Endothelial cell of umbilical vein (primary cell): ENCODE measurements around the gene ILKAP. TPM values are rescaled to one million over a fixed set of nuclear protein-coding genes. Genes with fewer than 3 reads are reported as not detected.

Source experiments
- BruUV-seq: library from RNA; stranded (reverse); fragments of 400-500 nt; replicated peaks from 2 replicates; lab custom pipeline; 2021; lab: Mats Ljungman, UMichigan
- CTCF ChIA-PET: fragments of 300-600, 350-600 bp; sonication (Branson Sonifier 250); formaldehyde crosslinking; loops from one replicate; lab custom pipeline; 2021; ENCODE audit warnings: antibody characterized with exemption, inconsistent platforms; lab: Charles Lee
- POLR2A ChIA-PET: fragments of 300-600, 350-600 bp; sonication (Branson Sonifier 250); formaldehyde crosslinking; loops from one replicate; lab custom pipeline; 2021; ENCODE audit warnings: antibody characterized with exemption, inconsistent platforms; lab: Charles Lee
- DNase-seq: peaks from one replicate; pipeline ENCODE4 v3.0.0-alpha.2; 2011; ENCODE audit warnings: low read depth, low spot score
- FAIRE-seq: peaks from 2 replicates; lab custom pipeline; 2011; peaks lifted over from hg19 to GRCh38; lab: Jason Lieb, UNC
- H2AFZ ChIP-seq: 2 replicates; pipeline ENCODE4 v1.6.0; 2012; ENCODE audit warnings: low read depth, low read length, control low read depth, inconsistent platforms
- H3K27ac ChIP-seq: 2 replicates; pipeline ENCODE4 v1.5.1; 2011; ENCODE audit warnings: low read depth, mild to moderate bottlenecking, control low read depth, low read length, moderate library complexity; ENCODE audit not compliant: insufficient read depth
- H3K27me3 ChIP-seq, 2 experiments: 2 replicates each; pipeline versions ENCODE4 v1.6.0 to v1.6.1; 2011; ENCODE audit warnings: low read length in 2 of 2, mixed read lengths in 1 of 2; ENCODE audit not compliant: control insufficient read depth in 2 of 2, insufficient read depth in 2 of 2
- H3K36me3 ChIP-seq, 2 experiments: 2 replicates in 1 of 2; 3 replicates in 1 of 2; pipeline ENCODE4 v1.5.1; 2011; ENCODE audit warnings: low read length in 2 of 2, mild to moderate bottlenecking in 1 of 2, moderate library complexity in 1 of 2; ENCODE audit not compliant: control insufficient read depth in 2 of 2, insufficient read depth in 2 of 2; ENCODE audit errors: extremely low read depth in 1 of 2
- H3K4me1 ChIP-seq: 3 replicates; pipeline ENCODE4 v1.5.1; 2011; ENCODE audit warnings: mild to moderate bottlenecking, low read length; ENCODE audit not compliant: control insufficient read depth, insufficient read depth; ENCODE audit errors: extremely low read depth
- H3K4me2 ChIP-seq: 2 replicates; pipeline ENCODE4 v1.6.1; 2011; ENCODE audit warnings: low read length, control low read depth, mixed read lengths; ENCODE audit not compliant: insufficient read depth
- H3K4me3 ChIP-seq, 3 experiments: fragments of 200-600 bp in 1 of 3; sonication (generic), shearing (Covaris generic) in 1 of 3; replicated peaks in 1 of 3; 2 replicates each; pipeline ENCODE4 v1.5.1; 2011 to 2016; ENCODE audit warnings: control low read depth in 3 of 3, low read length in 3 of 3, mild to moderate bottlenecking in 2 of 3, inconsistent platforms in 1 of 3, low read depth in 1 of 3, moderate library complexity in 1 of 3; ENCODE audit not compliant: insufficient read depth in 1 of 3
- H3K79me2 ChIP-seq: 2 replicates; pipeline ENCODE4 v1.6.0; 2012; ENCODE audit warnings: low read length, inconsistent platforms; ENCODE audit not compliant: control insufficient read depth, insufficient read depth
- H3K9ac ChIP-seq: replicated peaks from 2 replicates; pipeline ENCODE3; 2011; ENCODE audit warnings: low read length, control low read depth; ENCODE audit not compliant: insufficient read depth; ENCODE audit errors: extremely low read depth
- H3K9me1 ChIP-seq: replicated peaks from 3 replicates; pipeline ENCODE4 v1.6.0; 2011; ENCODE audit warnings: mild to moderate bottlenecking, low read length; ENCODE audit not compliant: control insufficient read depth, insufficient read depth; ENCODE audit errors: extremely low read depth
- H3K9me3 ChIP-seq: replicated peaks from 2 replicates; pipeline ENCODE4 v1.5.1; 2012; ENCODE audit warnings: low read length, inconsistent platforms; ENCODE audit not compliant: control insufficient read depth, insufficient read depth
- H4K20me1 ChIP-seq: replicated peaks from 2 replicates; pipeline ENCODE3; 2011; ENCODE audit warnings: mild to moderate bottlenecking, low read length; ENCODE audit not compliant: control insufficient read depth, insufficient read depth; ENCODE audit errors: extremely low read depth
- EZH2 ChIP-seq: IDR thresholded peaks from 2 replicates; pipeline ENCODE4 v1.6.1; 2012; ENCODE audit warnings: borderline replicate concordance, low read depth, mild to moderate bottlenecking, moderate library complexity, low read length, inconsistent platforms; ENCODE audit not compliant: severe bottlenecking
- FOS ChIP-seq: IDR thresholded peaks from 2 replicates; pipeline ENCODE4 v1.6.1; 2011; ENCODE audit warnings: mild to moderate bottlenecking, low read length, moderate library complexity, borderline replicate concordance; ENCODE audit not compliant: insufficient read depth
- GATA2 ChIP-seq: IDR thresholded peaks from 2 replicates; pipeline ENCODE4 v1.7.0; 2011; ENCODE audit warnings: low read depth, mild to moderate bottlenecking, moderate library complexity, mixed read lengths, low read length; ENCODE audit not compliant: insufficient read length, insufficient read depth
- JUN ChIP-seq: IDR thresholded peaks from 2 replicates; pipeline ENCODE4 v1.6.1; 2011; ENCODE audit warnings: borderline replicate concordance, low read depth; ENCODE audit not compliant: insufficient read length, insufficient read depth
- MYC ChIP-seq: IDR thresholded peaks from one replicate; pipeline ENCODE4 v1.6.1; 2011; ENCODE audit warnings: mild to moderate bottlenecking, low read depth, low read length
- POLR2A ChIP-seq: IDR thresholded peaks from 2 replicates; pipeline ENCODE4 v1.6.1; 2012; ENCODE audit warnings: low read depth, mild to moderate bottlenecking, control low read depth, low read length
- POLR2AphosphoS5 ChIP-seq: IDR thresholded peaks from 2 replicates; pipeline ENCODE4 v1.6.1; 2012; ENCODE audit warnings: low read depth, mild to moderate bottlenecking, control low read depth, low read length, moderate library complexity; ENCODE audit not compliant: insufficient read depth
- dilution Hi-C: fragments of 300-500 bp; cut with MboI; formaldehyde crosslinking; loops from one replicate; pipeline ENCODE4 v1.15.0; 2019; ENCODE audit warnings: low sequenced_read_pairs; ENCODE audit not compliant: extremely low pct_ligation_motif_present
- intact Hi-C: fragments of 100-400 bp; cut with micrococcal nuclease; formaldehyde crosslinking; loops from one replicate; pipeline ENCODE4 v1.10.0; 2022
- polyA plus RNA-seq, 4 experiments: library from polyadenylated mRNA; depleted of rRNA in 3 of 4; stranded (reverse) in 3 of 4; unstranded in 1 of 4; fragments of >200 nt; gene quantifications; 2 replicates each; pipeline versions ENCODE4 v1.2.1 to v1.2.3, GENCODE V29; 2011 to 2012; ENCODE audit warnings: missing spikeins in 1 of 4
- total RNA-seq: library from RNA; stranded (reverse); gene quantifications from 2 replicates; pipeline ENCODE4 v1.2.3, GENCODE V29; 2021
- TF ChIP-seq, protein P1 (sequence below): IDR thresholded peaks from 2 replicates; pipeline ENCODE4 v1.6.1; 2011; ENCODE audit not compliant: insufficient read depth, insufficient read length
- TF ChIP-seq, protein P2 (sequence below), 2 donors: IDR thresholded peaks; 1 replicate in 1 of 2; 2 replicates in 1 of 2; pipeline ENCODE4 v1.5.1; 2011; ENCODE audit warnings: low read length in 2 of 2, mild to moderate bottlenecking in 2 of 2, moderate library complexity in 2 of 2, control low read depth in 1 of 2, inconsistent platforms in 1 of 2, low read depth in 1 of 2; ENCODE audit not compliant: insufficient read depth in 1 of 2; ENCODE audit errors: extremely low read depth in 1 of 2

The ILKAP gene
- total and polyA plus RNA-seq, 2 donors (not counting 3 experiments of a cell fraction or from before 2014, with no cell fraction given): 49.2 to 49.8 TPM

DNA sequence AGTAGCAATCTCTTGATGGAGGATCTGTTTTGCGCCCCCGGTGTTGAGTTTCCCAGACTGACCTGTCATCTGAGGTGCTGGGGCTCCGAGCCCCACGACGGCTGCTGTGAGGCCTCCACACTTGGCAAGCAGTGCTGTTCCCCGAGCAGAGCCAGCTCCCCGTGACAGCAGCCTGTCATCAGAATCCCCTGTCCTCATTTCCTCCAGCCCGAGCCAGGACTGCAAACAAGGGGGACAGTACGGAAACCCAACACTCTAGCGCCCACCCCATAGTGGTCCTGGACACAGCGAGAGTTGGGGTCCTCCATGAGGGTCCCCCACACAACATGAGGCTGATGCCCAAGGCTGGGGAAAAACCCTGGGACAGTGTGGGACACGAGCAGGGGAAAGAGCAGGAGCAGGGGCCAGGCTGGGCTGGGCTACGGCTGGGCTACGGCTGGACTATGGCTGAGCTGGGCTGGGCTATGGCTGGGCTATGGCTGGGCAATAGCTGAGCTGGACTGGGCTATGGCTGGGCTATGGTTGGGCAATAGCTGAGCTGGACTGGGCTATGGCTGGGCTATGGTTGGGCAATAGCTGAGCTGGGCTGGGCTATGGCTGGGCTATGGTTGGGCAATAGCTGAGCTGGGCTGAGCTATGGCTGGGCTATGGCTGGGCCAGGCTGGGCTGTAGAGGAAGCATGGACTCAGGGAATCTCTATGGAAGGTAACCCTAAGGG, 66.5 kb downstream of the ILKAP start:
- no peaks in the 10 kb centered on the region for H4K20me1 ChIP-seq
- H3K4me1 ChIP-seq: no peaks in the 10 kb centered on the region
- BruUV-seq: no TSS peak
- no peak overlapping the region for H3K4me2 ChIP-seq
- ChIA-PET CTCF (interaction anchor here (0.6 kb wide), 1 partner anchor 22 kb away, joined by 3 read pairs; the partner anchor contains the start of gene ERFE), POLR2A (interaction anchor here (0.6 kb wide), 1 partner anchor 877 kb away, joined by 3 read pairs; no protein-coding TSS in a partner anchor)
- H3K9ac ChIP-seq: no peak overlapping the region
- H3K4me3 ChIP-seq: no peak overlapping the region
- no peaks in the 10 kb centered on the region for H3K9me1 ChIP-seq
- TF ChIP-seq POLR2AphosphoS5 (no peak), FOS (no peak), EZH2 (no peak), GATA2 (no peak), POLR2A (no peak), MYC (no peak), JUN (no peak)
- TF ChIP-seq, protein P1, sequence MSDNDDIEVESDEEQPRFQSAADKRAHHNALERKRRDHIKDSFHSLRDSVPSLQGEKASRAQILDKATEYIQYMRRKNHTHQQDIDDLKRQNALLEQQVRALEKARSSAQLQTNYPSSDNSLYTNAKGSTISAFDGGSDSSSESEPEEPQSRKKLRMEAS: no peak
- TF ChIP-seq, protein P2, sequence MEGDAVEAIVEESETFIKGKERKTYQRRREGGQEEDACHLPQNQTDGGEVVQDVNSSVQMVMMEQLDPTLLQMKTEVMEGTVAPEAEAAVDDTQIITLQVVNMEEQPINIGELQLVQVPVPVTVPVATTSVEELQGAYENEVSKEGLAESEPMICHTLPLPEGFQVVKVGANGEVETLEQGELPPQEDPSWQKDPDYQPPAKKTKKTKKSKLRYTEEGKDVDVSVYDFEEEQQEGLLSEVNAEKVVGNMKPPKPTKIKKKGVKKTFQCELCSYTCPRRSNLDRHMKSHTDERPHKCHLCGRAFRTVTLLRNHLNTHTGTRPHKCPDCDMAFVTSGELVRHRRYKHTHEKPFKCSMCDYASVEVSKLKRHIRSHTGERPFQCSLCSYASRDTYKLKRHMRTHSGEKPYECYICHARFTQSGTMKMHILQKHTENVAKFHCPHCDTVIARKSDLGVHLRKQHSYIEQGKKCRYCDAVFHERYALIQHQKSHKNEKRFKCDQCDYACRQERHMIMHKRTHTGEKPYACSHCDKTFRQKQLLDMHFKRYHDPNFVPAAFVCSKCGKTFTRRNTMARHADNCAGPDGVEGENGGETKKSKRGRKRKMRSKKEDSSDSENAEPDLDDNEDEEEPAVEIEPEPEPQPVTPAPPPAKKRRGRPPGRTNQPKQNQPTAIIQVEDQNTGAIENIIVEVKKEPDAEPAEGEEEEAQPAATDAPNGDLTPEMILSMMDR (IDR thresholded peaks at IDR 0.05; ENCODE audit: extremely low read depth in 1 of 2, insufficient read depth in 1 of 2, low read depth in 1 of 2, low read length in 2 of 2): no peak
- no peaks in the 10 kb centered on the region for H3K36me3 ChIP-seq
- dilution Hi-C loops (no loop called here), intact Hi-C loops (no loop called here)
- DNase-seq (no peak), FAIRE-seq (no peak)
- no peaks in the 10 kb centered on the region for H3K79me2 ChIP-seq
- no peak overlapping the region for H3K27ac ChIP-seq
- H2AFZ ChIP-seq: no peak overlapping the region
- no peaks in the 10 kb centered on the region for H3K27me3 ChIP-seq
- H3K9me3 ChIP-seq: no peaks in the 10 kb centered on the region
